Neural progenitor cell (in vitro differentiated cells): Measurements from ENCODE around the gene ARMH1. TPM values are rescaled to one million over a fixed set of nuclear protein-coding genes. Genes with fewer than 3 reads are reported as not detected.
A peak's percentile ranks its signal among the peaks of the same experiment; 100 is the strongest.

Experiments
- DNase-seq: peaks from one replicate; pipeline ENCODE4 v3.0.0-alpha.2; 2016; ENCODE audit warnings: low spot score
- H2AFZ ChIP-seq: fragments of 200-600 bp; sonication (generic); replicated peaks from 2 replicates; pipeline ENCODE4 v1.6.1; 2016; ENCODE audit warnings: antibody characterized with exemption
- H3F3A ChIP-seq: fragments of 200-600 bp; sonication (generic); 2 replicates; pipeline ENCODE4 v1.6.1; 2016; ENCODE audit warnings: antibody characterized with exemption, low read depth
- H3K27ac ChIP-seq: fragments of 200-600 bp; sonication (generic); 2 replicates; pipeline ENCODE4 v1.5.1; 2016; ENCODE audit warnings: mild to moderate bottlenecking
- H3K27me3 ChIP-seq: fragments of 200-600 bp; sonication (generic); 2 replicates; pipeline ENCODE4 v1.6.1; 2016; ENCODE audit warnings: mild to moderate bottlenecking, moderate library complexity
- H3K36me3 ChIP-seq: fragments of 200-600 bp; sonication (generic); 2 replicates; pipeline ENCODE4 v1.5.1; 2016
- H3K4me1 ChIP-seq: fragments of 200-600 bp; sonication (generic); 2 replicates; pipeline ENCODE4 v1.6.1; 2016; ENCODE audit warnings: mixed run types
- H3K4me2 ChIP-seq: fragments of 200-600 bp; sonication (generic); 2 replicates; pipeline ENCODE4 v1.6.1; 2016
- H3K4me3 ChIP-seq: fragments of 200-600 bp; sonication (generic); 2 replicates; pipeline ENCODE4 v1.5.1; 2016
- H3K79me2 ChIP-seq: fragments of 200-600 bp; sonication (generic); 2 replicates; pipeline ENCODE4 v1.6.1; 2016; ENCODE audit warnings: low read depth
- H3K9ac ChIP-seq: fragments of 200-600 bp; sonication (generic); 2 replicates; pipeline ENCODE4 v1.6.1; 2016
- H3K9me3 ChIP-seq: fragments of 200-600 bp; sonication (generic); 2 replicates; pipeline ENCODE4 v1.5.1; 2016; ENCODE audit warnings: low read depth
- H4K20me1 ChIP-seq: fragments of 200-600 bp; sonication (generic); 2 replicates; pipeline ENCODE4 v1.6.1; 2016; ENCODE audit warnings: low read depth
- H3K27ac Mint-ChIP-seq: 3 replicates; pipeline ENCODE4 v1.8.0; 2021; ENCODE audit warnings: mixed read lengths
- H3K27me3 Mint-ChIP-seq: 2 replicates; pipeline ENCODE4 v1.8.0; 2022; ENCODE audit warnings: low read depth, mild to moderate bottlenecking, inconsistent platforms, moderate library complexity, mixed read lengths; ENCODE audit not compliant: insufficient read depth
- H3K36me3 Mint-ChIP-seq: 3 replicates; pipeline ENCODE4 v1.8.0; 2021; ENCODE audit warnings: mixed read lengths
- H3K4me1 Mint-ChIP-seq: 3 replicates; pipeline ENCODE4 v1.8.0; 2021; ENCODE audit warnings: mixed read lengths
- H3K4me3 Mint-ChIP-seq: 3 replicates; pipeline ENCODE4 v1.8.0; 2021; ENCODE audit warnings: mild to moderate bottlenecking, moderate library complexity, mixed read lengths
- H3K9me3 Mint-ChIP-seq: 3 replicates; pipeline ENCODE4 v1.8.0; 2020; ENCODE audit warnings: mixed read lengths
- EZH2 ChIP-seq: fragments of 200-600 bp; sonication (generic); IDR thresholded peaks from 2 replicates; pipeline ENCODE4 v1.6.1; 2017; ENCODE audit warnings: antibody characterized with exemption, mild to moderate bottlenecking, moderate library complexity
- EZH2phosphoT487 ChIP-seq: fragments of 200-600 bp; sonication (generic); IDR thresholded peaks from 2 replicates; pipeline ENCODE4 v1.6.1; 2017; ENCODE audit warnings: antibody characterized with exemption
- total RNA-seq: library from RNA; depleted of rRNA; stranded (reverse); fragments of >200 nt; gene quantifications from 2 replicates; pipeline ENCODE4 v1.2.3, GENCODE V29; 2015; ENCODE audit warnings: low replicate concordance
- TF ChIP-seq, protein P1 (sequence below): fragments of 200-600 bp; sonication (generic); IDR thresholded peaks from 2 replicates; pipeline ENCODE4 v1.5.1; 2017; ENCODE audit warnings: antibody characterized with exemption, mild to moderate bottlenecking

The ARMH1 gene
- total RNA-seq, 1 donor from 2014 or later = 3.6 TPM

GRCh38 chr1:44640200-44640853 is 34.2 kb upstream of the ARMH1 start:
- peaks cover 27% of the 10 kb centered on the region for H3K4me1 ChIP-seq
- H2AFZ ChIP-seq = no peak overlapping the region
- Mint-ChIP-seq H3K4me3 (no peak overlapping the region), H3K9me3 (no peaks in the 10 kb centered on the region), H3K27ac (no peak overlapping the region), H3K36me3 (peaks cover 50% of the 10 kb centered on the region), H3K27me3 (peaks cover 14% of the 10 kb centered on the region), H3K4me1 (peaks cover 48% of the 10 kb centered on the region)
- H3K4me3 ChIP-seq = no peak overlapping the region
- no peak overlapping the region for H3K27ac ChIP-seq
- no peaks in the 10 kb centered on the region for H3K9me3 ChIP-seq
- peaks cover 90% of the 10 kb centered on the region for H4K20me1 ChIP-seq
- H3K4me2 ChIP-seq = no peak overlapping the region
- TF ChIP-seq EZH2phosphoT487 (no peak), EZH2 (no peak)
- TF ChIP-seq, protein P1, sequence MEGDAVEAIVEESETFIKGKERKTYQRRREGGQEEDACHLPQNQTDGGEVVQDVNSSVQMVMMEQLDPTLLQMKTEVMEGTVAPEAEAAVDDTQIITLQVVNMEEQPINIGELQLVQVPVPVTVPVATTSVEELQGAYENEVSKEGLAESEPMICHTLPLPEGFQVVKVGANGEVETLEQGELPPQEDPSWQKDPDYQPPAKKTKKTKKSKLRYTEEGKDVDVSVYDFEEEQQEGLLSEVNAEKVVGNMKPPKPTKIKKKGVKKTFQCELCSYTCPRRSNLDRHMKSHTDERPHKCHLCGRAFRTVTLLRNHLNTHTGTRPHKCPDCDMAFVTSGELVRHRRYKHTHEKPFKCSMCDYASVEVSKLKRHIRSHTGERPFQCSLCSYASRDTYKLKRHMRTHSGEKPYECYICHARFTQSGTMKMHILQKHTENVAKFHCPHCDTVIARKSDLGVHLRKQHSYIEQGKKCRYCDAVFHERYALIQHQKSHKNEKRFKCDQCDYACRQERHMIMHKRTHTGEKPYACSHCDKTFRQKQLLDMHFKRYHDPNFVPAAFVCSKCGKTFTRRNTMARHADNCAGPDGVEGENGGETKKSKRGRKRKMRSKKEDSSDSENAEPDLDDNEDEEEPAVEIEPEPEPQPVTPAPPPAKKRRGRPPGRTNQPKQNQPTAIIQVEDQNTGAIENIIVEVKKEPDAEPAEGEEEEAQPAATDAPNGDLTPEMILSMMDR = no peak
- H3K36me3 ChIP-seq = no peaks in the 10 kb centered on the region
- no peaks in the 10 kb centered on the region for H3K27me3 ChIP-seq
- peak; percentile 37 for DNase-seq
- H3K79me2 ChIP-seq = peaks cover 19% of the 10 kb centered on the region
- H3F3A ChIP-seq = peaks cover 28% of the 10 kb centered on the region
- no peak overlapping the region for H3K9ac ChIP-seq

DNA sequence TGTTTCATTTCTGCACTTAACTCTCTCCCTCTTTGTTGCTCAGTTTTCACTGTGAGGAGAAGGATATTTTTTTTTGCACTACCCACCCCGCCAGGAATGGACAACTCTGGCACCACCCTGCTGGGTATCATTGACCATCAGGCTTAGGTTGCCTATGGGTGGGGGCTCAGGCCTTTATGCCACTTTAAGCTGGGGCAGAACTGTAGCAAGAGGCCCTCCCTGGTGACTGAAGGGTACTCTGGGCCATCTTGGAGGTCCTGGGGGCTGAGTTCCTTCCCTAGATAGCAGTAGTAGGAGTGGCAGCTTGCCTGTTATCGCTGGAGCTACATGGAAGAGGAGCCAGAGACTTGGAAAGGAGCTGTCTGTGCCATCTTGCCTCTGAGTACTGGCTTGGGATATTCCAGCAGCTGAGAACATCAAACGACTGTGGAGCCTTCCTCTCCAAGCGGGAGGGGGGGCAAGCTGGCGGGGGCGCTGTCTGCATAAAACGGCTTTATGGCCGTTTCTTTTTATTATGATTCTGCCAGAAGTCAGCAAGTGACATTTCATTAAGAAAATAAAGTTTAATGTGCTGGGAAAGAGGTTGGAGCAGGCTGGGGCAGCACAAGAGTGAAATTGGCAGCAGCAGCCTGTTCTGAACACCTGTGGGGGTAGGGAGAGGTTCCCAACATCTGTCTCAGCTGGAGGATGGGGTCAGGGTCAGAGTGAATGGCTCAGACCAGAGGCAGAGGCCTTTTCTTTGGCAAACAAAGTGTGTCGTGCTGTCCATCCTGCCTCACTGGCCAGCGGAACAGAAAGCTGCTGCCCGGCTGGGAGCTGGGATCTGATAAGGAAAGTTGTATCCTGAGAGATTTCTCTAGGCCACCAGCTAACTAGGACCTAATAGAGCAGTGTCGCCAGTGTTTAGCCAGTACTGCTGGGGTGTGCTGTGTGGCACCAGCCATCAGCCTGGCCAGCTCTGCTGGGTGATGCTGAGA is 33.1 kb upstream of the ARMH1 start:
- Histone ChIP-seq H3K4me2 (no peak overlapping the region), H3K4me3 (no peak overlapping the region), H3K79me2 (peaks cover 18% of the 10 kb centered on the region), H4K20me1 (peaks cover 79% of the 10 kb centered on the region), H2AFZ (no peak overlapping the region), H3F3A (peaks cover 22% of the 10 kb centered on the region), H3K27me3 (no peaks in the 10 kb centered on the region), H3K9me3 (no peaks in the 10 kb centered on the region), H3K4me1 (peaks cover 27% of the 10 kb centered on the region), H3K27ac (no peak overlapping the region), H3K9ac (no peak overlapping the region), H3K36me3 (no peaks in the 10 kb centered on the region)
- TF ChIP-seq, protein P1 = no peak
- no peak for TF ChIP-seq EZH2phosphoT487
- no peak for TF ChIP-seq EZH2
- no peak for DNase-seq
- no peak overlapping the region for H3K4me3 Mint-ChIP-seq
- peaks cover 14% of the 10 kb centered on the region for H3K27me3 Mint-ChIP-seq
- H3K36me3 Mint-ChIP-seq = peaks cover 44% of the 10 kb centered on the region
- peaks cover 40% of the 10 kb centered on the region for H3K4me1 Mint-ChIP-seq
- no peak overlapping the region for H3K27ac Mint-ChIP-seq
- no peaks in the 10 kb centered on the region for H3K9me3 Mint-ChIP-seq

GRCh38 chr1:44642255-44642654 is 32.3 kb upstream of the ARMH1 start:
- H3K4me1 Mint-ChIP-seq = peaks cover 33% of the 10 kb centered on the region
- H3K9me3 Mint-ChIP-seq = no peaks in the 10 kb centered on the region
- H3K4me3 ChIP-seq = no peak overlapping the region
- no peak overlapping the region for H3K9ac ChIP-seq
- H3K27ac ChIP-seq = no peak overlapping the region
- H3K4me3 Mint-ChIP-seq = no peak overlapping the region
- no peaks in the 10 kb centered on the region for H3K9me3 ChIP-seq
- H3K4me2 ChIP-seq = no peak overlapping the region
- H3K27me3 Mint-ChIP-seq = peaks cover 14% of the 10 kb centered on the region
- no peaks in the 10 kb centered on the region for H3K27me3 ChIP-seq
- no peak for TF ChIP-seq EZH2phosphoT487
- TF ChIP-seq, protein P1 = no peak
- no peak for TF ChIP-seq EZH2
- H3K79me2 ChIP-seq = peaks cover 18% of the 10 kb centered on the region
- H3K27ac Mint-ChIP-seq = no peak overlapping the region
- peaks cover 19% of the 10 kb centered on the region for H3K4me1 ChIP-seq
- H4K20me1 ChIP-seq = peaks cover 77% of the 10 kb centered on the region
- no peak overlapping the region for H2AFZ ChIP-seq
- DNase-seq = no peak
- H3K36me3 Mint-ChIP-seq = peaks cover 42% of the 10 kb centered on the region
- H3F3A ChIP-seq = peaks cover 14% of the 10 kb centered on the region
- H3K36me3 ChIP-seq = no peaks in the 10 kb centered on the region
